ENCODE data around the gene OVOL2. TPM values are rescaled to one million over a fixed set of nuclear protein-coding genes. Genes with fewer than 3 reads are reported as not detected.

Gene OVOL2
- polyA plus RNA-seq, 1 donor from 2014 or later = not detected

DNA sequence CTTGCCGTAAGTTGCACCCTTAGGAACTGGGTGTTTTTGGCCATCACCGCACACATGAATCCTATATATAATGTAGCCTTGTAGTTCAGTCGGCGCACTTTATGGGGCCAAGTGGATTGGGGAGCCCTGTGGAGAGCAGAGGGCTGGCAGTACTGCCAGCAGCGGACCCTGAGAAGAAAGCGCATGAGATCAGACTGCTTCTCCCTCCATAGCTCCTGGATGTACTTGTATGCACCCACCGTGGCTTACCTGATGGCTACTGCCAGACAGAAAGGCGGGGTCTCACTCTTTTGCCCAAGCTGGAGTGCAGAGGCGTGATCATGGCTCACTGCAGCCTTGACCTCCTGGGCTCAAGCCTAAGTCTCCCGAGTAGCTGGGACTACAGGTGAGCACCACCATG, 32.8 kb upstream of the OVOL2 start:
- H3F3A ChIP-seq (ENCODE audit: insufficient read depth, low read length, poor library complexity, severe bottlenecking) = no peaks in the 10 kb centered on the region
- TF ChIP-seq EP300 (conservative IDR thresholded peaks at IDR 0.05; ENCODE audit: poor library complexity, severe bottlenecking) (no peak), EZH2 (IDR thresholded peaks at IDR 0.05; ENCODE audit: borderline replicate concordance, insufficient read depth, low read length, poor library complexity, severe bottlenecking) (no peak), RAD21 (conservative IDR thresholded peaks at IDR 0.05) (no peak), TAF1 (IDR thresholded peaks at IDR 0.05; ENCODE audit: low read depth) (no peak), MXI1 (conservative IDR thresholded peaks at IDR 0.05; ENCODE audit: poor library complexity, severe bottlenecking) (no peak), SMC3 (conservative IDR thresholded peaks at IDR 0.05; ENCODE audit: poor library complexity) (no peak), POLR2AphosphoS5 (IDR thresholded peaks at IDR 0.05) (no peak)
- TF ChIP-seq, protein P1, sequence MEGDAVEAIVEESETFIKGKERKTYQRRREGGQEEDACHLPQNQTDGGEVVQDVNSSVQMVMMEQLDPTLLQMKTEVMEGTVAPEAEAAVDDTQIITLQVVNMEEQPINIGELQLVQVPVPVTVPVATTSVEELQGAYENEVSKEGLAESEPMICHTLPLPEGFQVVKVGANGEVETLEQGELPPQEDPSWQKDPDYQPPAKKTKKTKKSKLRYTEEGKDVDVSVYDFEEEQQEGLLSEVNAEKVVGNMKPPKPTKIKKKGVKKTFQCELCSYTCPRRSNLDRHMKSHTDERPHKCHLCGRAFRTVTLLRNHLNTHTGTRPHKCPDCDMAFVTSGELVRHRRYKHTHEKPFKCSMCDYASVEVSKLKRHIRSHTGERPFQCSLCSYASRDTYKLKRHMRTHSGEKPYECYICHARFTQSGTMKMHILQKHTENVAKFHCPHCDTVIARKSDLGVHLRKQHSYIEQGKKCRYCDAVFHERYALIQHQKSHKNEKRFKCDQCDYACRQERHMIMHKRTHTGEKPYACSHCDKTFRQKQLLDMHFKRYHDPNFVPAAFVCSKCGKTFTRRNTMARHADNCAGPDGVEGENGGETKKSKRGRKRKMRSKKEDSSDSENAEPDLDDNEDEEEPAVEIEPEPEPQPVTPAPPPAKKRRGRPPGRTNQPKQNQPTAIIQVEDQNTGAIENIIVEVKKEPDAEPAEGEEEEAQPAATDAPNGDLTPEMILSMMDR (IDR thresholded peaks at IDR 0.05; ENCODE audit: poor library complexity, severe bottlenecking) = no peak
- TF ChIP-seq, protein P2, sequence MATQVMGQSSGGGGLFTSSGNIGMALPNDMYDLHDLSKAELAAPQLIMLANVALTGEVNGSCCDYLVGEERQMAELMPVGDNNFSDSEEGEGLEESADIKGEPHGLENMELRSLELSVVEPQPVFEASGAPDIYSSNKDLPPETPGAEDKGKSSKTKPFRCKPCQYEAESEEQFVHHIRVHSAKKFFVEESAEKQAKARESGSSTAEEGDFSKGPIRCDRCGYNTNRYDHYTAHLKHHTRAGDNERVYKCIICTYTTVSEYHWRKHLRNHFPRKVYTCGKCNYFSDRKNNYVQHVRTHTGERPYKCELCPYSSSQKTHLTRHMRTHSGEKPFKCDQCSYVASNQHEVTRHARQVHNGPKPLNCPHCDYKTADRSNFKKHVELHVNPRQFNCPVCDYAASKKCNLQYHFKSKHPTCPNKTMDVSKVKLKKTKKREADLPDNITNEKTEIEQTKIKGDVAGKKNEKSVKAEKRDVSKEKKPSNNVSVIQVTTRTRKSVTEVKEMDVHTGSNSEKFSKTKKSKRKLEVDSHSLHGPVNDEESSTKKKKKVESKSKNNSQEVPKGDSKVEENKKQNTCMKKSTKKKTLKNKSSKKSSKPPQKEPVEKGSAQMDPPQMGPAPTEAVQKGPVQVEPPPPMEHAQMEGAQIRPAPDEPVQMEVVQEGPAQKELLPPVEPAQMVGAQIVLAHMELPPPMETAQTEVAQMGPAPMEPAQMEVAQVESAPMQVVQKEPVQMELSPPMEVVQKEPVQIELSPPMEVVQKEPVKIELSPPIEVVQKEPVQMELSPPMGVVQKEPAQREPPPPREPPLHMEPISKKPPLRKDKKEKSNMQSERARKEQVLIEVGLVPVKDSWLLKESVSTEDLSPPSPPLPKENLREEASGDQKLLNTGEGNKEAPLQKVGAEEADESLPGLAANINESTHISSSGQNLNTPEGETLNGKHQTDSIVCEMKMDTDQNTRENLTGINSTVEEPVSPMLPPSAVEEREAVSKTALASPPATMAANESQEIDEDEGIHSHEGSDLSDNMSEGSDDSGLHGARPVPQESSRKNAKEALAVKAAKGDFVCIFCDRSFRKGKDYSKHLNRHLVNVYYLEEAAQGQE (IDR thresholded peaks at IDR 0.05; ENCODE audit: borderline replicate concordance) = no peak
- H3K79me2 ChIP-seq (replicated peaks; ENCODE audit: insufficient read depth, low read length) = no peaks in the 10 kb centered on the region
- no peak overlapping the region for H3K4me2 ChIP-seq (ENCODE audit: low read length)
- no peaks in the 10 kb centered on the region for H3K36me3 ChIP-seq (ENCODE audit: insufficient read depth, low read length)
- H3K27ac ChIP-seq (ENCODE audit: low read length) = no peak overlapping the region
- no peak overlapping the region for H3K4me3 ChIP-seq (ENCODE audit: low read length)
- no peaks in the 10 kb centered on the region for H3K9me2 ChIP-seq (ENCODE audit: insufficient read depth, low read length)
- no peak overlapping the region for H3K9ac ChIP-seq (ENCODE audit: low read length)
- no peaks in the 10 kb centered on the region for H3K27me3 ChIP-seq (ENCODE audit: insufficient read depth, low read depth, low read length)
- H2AFZ ChIP-seq (ENCODE audit: low read depth, low read length) = no peak overlapping the region
- no peaks in the 10 kb centered on the region for H4K20me1 ChIP-seq (ENCODE audit: insufficient read depth)
- no peaks in the 10 kb centered on the region for H3K9me3 ChIP-seq (ENCODE audit: low read length)

DNA sequence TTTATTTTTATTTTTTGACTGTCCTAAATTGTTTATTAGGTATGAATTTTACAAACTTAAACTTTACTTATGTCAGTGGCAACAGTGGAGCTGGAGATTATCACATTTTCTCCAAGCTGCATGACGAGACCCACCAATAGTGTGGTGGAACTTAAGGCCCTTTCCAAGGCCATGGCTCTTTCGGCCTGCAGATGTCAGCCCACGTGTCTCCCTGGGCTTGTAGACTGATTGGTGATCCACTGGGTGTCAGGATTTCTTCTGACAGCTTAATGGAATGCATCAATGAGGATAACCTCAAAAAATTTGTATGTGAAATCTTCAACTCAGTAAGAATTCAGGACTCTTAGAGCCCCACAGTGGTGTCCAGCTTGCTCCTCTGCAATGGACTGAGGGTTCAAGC, 32.3 kb upstream of the OVOL2 start:
- no peaks in the 10 kb centered on the region for H3K9me2 ChIP-seq (ENCODE audit: insufficient read depth, low read length)
- H3F3A ChIP-seq (ENCODE audit: insufficient read depth, low read length, poor library complexity, severe bottlenecking) = no peaks in the 10 kb centered on the region

More for the DNA sequence above, 32.3 kb upstream of the OVOL2 start:
- Histone ChIP-seq H3K9ac (ENCODE audit: low read length) (no peak overlapping the region), H2AFZ (ENCODE audit: low read depth, low read length) (no peak overlapping the region), H4K20me1 (ENCODE audit: insufficient read depth) (no peaks in the 10 kb centered on the region), H3K27me3 (ENCODE audit: insufficient read depth, low read depth, low read length) (no peaks in the 10 kb centered on the region), H3K27ac (ENCODE audit: low read length) (no peak overlapping the region), H3K79me2 (replicated peaks; ENCODE audit: insufficient read depth, low read length) (no peaks in the 10 kb centered on the region), H3K36me3 (ENCODE audit: insufficient read depth, low read length) (no peaks in the 10 kb centered on the region), H3K9me3 (ENCODE audit: low read length) (no peaks in the 10 kb centered on the region), H3K4me2 (ENCODE audit: low read length) (no peak overlapping the region), H3K4me3 (ENCODE audit: low read length) (no peak overlapping the region)
- TF ChIP-seq TAF1 (IDR thresholded peaks at IDR 0.05; ENCODE audit: low read depth) = no peak
- TF ChIP-seq MXI1 (conservative IDR thresholded peaks at IDR 0.05; ENCODE audit: poor library complexity, severe bottlenecking) = no peak
- no peak for TF ChIP-seq EP300 (conservative IDR thresholded peaks at IDR 0.05; ENCODE audit: poor library complexity, severe bottlenecking)
- no peak for TF ChIP-seq EZH2 (IDR thresholded peaks at IDR 0.05; ENCODE audit: borderline replicate concordance, insufficient read depth, low read length, poor library complexity, severe bottlenecking)
- TF ChIP-seq SMC3 (conservative IDR thresholded peaks at IDR 0.05; ENCODE audit: poor library complexity) = no peak
- TF ChIP-seq, protein P1 (IDR thresholded peaks at IDR 0.05; ENCODE audit: poor library complexity, severe bottlenecking) = no peak
- TF ChIP-seq RAD21 (conservative IDR thresholded peaks at IDR 0.05) = no peak
- TF ChIP-seq, protein P2 (IDR thresholded peaks at IDR 0.05; ENCODE audit: borderline replicate concordance) = no peak
- no peak for TF ChIP-seq POLR2AphosphoS5 (IDR thresholded peaks at IDR 0.05)
